Measurements from ENCODE around the gene MAG. TPM values are rescaled to one million over a fixed set of nuclear protein-coding genes. Genes with fewer than 3 reads are reported as not detected.

The MAG gene
- total RNA-seq, 2 donors from 2014 or later = not detected

GRCh38 chr19:35295792-35296462, 4.0 kb downstream of the MAG start:
- Histone ChIP-seq H3K27ac (no peak overlapping the region), H3K4me1 (no peaks in the 10 kb centered on the region), H3K4me3 (no peak overlapping the region), H3K36me3 (no peaks in the 10 kb centered on the region), H3K9me3 (no peaks in the 10 kb centered on the region), H3K27me3 (no peaks in the 10 kb centered on the region)
- DNase-seq (ENCODE audit: low spot score) = no peak
- no peak for TF ChIP-seq CTCF (IDR thresholded peaks at IDR 0.05)

- no peak for TF ChIP-seq CTCF (IDR thresholded peaks at IDR 0.05)
- Histone ChIP-seq H3K9me3 (no peaks in the 10 kb centered on the region), H3K4me1 (no peaks in the 10 kb centered on the region), H3K27me3 (no peaks in the 10 kb centered on the region), H3K27ac (no peak overlapping the region), H3K4me3 (no peak overlapping the region), H3K36me3 (no peaks in the 10 kb centered on the region)
- no peak for DNase-seq (ENCODE audit: low spot score)
These were observed 4.9 kb downstream of the MAG start for GRCh38 chr19:35296644-35297514.

GRCh38 chr19:35297515-35297848, 5.5 kb downstream of the MAG start:
- Histone ChIP-seq H3K36me3 (no peaks in the 10 kb centered on the region), H3K4me3 (no peak overlapping the region), H3K9me3 (no peaks in the 10 kb centered on the region), H3K27ac (no peak overlapping the region), H3K27me3 (no peaks in the 10 kb centered on the region), H3K4me1 (no peaks in the 10 kb centered on the region)
- TF ChIP-seq CTCF (IDR thresholded peaks at IDR 0.05) = no peak
- no peak for DNase-seq (ENCODE audit: low spot score)

GRCh38 chr19:35297922-35298321, 6.0 kb downstream of the MAG start:
- Histone ChIP-seq H3K36me3 (no peaks in the 10 kb centered on the region), H3K4me3 (no peak overlapping the region), H3K4me1 (no peaks in the 10 kb centered on the region), H3K9me3 (no peaks in the 10 kb centered on the region), H3K27me3 (no peaks in the 10 kb centered on the region), H3K27ac (no peak overlapping the region)
- no peak for DNase-seq (ENCODE audit: low spot score)
- no peak for TF ChIP-seq CTCF (IDR thresholded peaks at IDR 0.05)

- DNase-seq (ENCODE audit: low spot score) = no peak
- no peak for TF ChIP-seq CTCF (IDR thresholded peaks at IDR 0.05)
- Histone ChIP-seq H3K27me3 (no peaks in the 10 kb centered on the region), H3K4me1 (no peaks in the 10 kb centered on the region), H3K9me3 (no peaks in the 10 kb centered on the region), H3K36me3 (no peaks in the 10 kb centered on the region), H3K27ac (no peak overlapping the region), H3K4me3 (no peak overlapping the region)
These were observed 6.6 kb downstream of the MAG start for GRCh38 chr19:35298561-35298972.
